Parathyroid adenoma (tissue), 2 donors: ENCODE measurements around the gene ZNF638.
"Not testable (repeated sequence)": the region's sequence is repeated elsewhere in the genome, so short reads cannot be mapped to it uniquely, and the experiment has no call there.

Source experiments
- H2AFZ ChIP-seq: fragments of 300-600 bp; sonication (generic); one replicate; pipeline ENCODE4 v1.7.0; 2017; ENCODE audit warnings: antibody characterized with exemption, mild to moderate bottlenecking
- H3K27ac ChIP-seq: fragments of 300-600 bp; sonication (generic); one replicate; pipeline ENCODE4 v1.7.0; 2017
- H3K27me3 ChIP-seq: fragments of 300-600 bp; sonication (generic); one replicate; pipeline ENCODE4 v1.7.0; 2017; ENCODE audit warnings: low read length; ENCODE audit not compliant: control insufficient read depth, insufficient read depth
- H3K36me3 ChIP-seq: fragments of 300-600 bp; sonication (generic); one replicate; pipeline ENCODE4 v1.7.0; 2017; ENCODE audit warnings: low read length; ENCODE audit not compliant: control insufficient read depth, insufficient read depth
- H3K4me1 ChIP-seq: fragments of 300-600 bp; sonication (generic); one replicate; pipeline ENCODE4 v1.7.0; 2017; ENCODE audit warnings: control low read depth
- H3K4me2 ChIP-seq: fragments of 300-600 bp; sonication (generic); one replicate; pipeline ENCODE4 v1.7.0; 2017; ENCODE audit warnings: low read length
- H3K4me3 ChIP-seq: fragments of 300-600 bp; sonication (generic); one replicate; pipeline ENCODE4 v1.7.0; 2017; ENCODE audit warnings: low read depth, low read length
- H3K79me2 ChIP-seq: fragments of 300-600 bp; sonication (generic); one replicate; pipeline ENCODE4 v1.7.0; 2017; ENCODE audit warnings: control low read depth
- H3K9ac ChIP-seq: fragments of 300-600 bp; sonication (generic); one replicate; pipeline ENCODE4 v1.7.0; 2017; ENCODE audit warnings: mild to moderate bottlenecking
- H3K9me3 ChIP-seq: fragments of 300-600 bp; sonication (generic); one replicate; pipeline ENCODE4 v1.7.0; 2017; ENCODE audit warnings: low read length; ENCODE audit not compliant: control insufficient read depth
- TF ChIP-seq, protein P1 (sequence below): fragments of 300-600 bp; sonication (generic); IDR thresholded peaks from one replicate; pipeline ENCODE4 v1.7.0; 2017; ENCODE audit warnings: antibody characterized with exemption, mild to moderate bottlenecking
- donor health status: primary hyperparathyroidism.

ZNF638 gene

DNA sequence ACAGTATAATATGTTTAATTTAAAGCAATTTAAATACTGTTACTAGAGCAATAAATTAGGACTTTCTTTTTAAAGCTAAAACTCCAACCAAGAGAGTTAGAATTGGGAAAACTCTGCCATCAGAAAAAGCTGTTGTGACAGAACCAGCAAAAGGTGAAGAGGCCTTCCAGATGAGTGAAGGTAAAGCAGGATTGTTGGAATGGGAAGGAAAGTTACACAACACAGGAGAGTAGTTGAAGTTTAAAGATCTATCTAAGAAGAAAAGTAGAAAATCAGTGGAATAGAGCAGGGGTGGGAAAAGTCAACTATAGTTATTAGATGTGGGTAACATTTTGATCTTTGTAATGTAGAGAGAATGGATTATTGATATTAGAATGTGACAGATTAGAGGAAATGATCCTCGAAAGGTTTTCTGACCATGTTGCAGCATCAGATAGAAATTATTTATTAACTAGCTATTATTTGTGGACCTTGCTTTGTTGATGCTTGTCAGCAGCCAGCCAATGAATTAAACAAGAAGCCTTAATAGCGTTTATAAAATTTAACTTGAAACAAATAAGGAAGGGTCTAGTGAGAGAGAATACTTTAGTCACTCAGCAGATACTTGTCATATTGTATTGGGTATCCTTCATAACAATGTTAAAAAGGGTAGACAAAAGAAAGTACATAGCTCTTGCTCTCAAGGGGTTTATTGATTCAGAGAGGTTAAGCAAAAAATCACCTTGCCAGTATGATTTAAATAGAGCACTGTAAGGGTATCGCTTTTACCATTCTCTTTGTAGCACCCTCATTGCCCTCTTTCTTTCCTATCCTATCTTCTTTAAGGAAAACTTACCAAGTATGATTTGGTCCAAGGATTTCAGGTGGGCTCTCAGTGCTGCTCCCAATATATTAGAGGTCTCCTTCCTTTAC lies 97.1 kb downstream of the ZNF638 start:
- H3K4me3 ChIP-seq = no peak overlapping the region
- no peaks in the 10 kb centered on the region for H3K9me3 ChIP-seq
- no peaks in the 10 kb centered on the region for H3K36me3 ChIP-seq
- no peak overlapping the region for H3K9ac ChIP-seq
- TF ChIP-seq, protein P1, sequence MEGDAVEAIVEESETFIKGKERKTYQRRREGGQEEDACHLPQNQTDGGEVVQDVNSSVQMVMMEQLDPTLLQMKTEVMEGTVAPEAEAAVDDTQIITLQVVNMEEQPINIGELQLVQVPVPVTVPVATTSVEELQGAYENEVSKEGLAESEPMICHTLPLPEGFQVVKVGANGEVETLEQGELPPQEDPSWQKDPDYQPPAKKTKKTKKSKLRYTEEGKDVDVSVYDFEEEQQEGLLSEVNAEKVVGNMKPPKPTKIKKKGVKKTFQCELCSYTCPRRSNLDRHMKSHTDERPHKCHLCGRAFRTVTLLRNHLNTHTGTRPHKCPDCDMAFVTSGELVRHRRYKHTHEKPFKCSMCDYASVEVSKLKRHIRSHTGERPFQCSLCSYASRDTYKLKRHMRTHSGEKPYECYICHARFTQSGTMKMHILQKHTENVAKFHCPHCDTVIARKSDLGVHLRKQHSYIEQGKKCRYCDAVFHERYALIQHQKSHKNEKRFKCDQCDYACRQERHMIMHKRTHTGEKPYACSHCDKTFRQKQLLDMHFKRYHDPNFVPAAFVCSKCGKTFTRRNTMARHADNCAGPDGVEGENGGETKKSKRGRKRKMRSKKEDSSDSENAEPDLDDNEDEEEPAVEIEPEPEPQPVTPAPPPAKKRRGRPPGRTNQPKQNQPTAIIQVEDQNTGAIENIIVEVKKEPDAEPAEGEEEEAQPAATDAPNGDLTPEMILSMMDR = no peak
- H3K4me2 ChIP-seq = no peak overlapping the region
- H3K27me3 ChIP-seq = no peaks in the 10 kb centered on the region
- H3K79me2 ChIP-seq = no peaks in the 10 kb centered on the region
- H3K4me1 ChIP-seq = no peaks in the 10 kb centered on the region
- H3K27ac ChIP-seq = no peak overlapping the region
- H2AFZ ChIP-seq = no peak overlapping the region

DNA sequence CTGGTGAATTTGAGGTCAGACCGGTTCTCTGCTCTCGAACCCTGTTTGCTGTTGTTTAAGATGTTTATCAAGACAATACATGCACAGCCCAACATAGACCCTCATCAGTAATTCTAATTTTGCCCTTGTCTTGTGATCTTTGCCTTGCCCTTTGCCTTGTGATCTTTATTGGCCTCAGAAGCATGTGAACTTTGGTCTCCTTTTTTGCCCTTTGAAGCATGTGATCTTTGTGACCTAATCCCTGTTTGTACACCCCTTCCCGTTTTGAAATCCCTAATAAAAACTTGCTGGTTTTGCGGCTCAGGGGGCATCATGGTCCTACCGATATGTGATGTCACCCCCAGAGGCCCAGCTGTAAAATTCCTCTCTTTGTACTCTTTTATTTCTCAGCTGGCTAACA lies 113.6 kb downstream of the ZNF638 start:
- not testable (repeated sequence) for H3K4me2 ChIP-seq, H3K27ac ChIP-seq, H2AFZ ChIP-seq

DNA sequence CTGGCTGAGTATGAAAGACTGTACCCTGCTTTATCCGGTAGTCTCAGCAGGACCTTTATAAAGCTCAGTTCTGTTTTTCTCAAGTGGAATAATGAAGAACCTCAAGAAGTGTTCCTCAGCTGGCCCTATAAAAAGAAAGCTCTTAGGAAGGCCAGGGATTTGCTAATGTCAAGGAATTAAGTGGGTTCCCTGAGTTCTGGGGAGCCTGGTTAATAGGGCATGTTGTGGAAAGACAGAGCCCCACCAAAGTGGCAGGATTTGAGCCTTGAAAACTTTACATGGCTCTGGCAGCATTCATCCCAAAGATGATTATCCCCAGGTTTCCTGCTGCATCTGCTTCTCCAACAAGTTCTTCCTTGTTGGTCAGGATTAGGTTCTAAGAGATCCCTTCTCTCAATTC lies 114.9 kb downstream of the ZNF638 start:
- no peaks in the 10 kb centered on the region for H3K27me3 ChIP-seq
- no peak overlapping the region for H3K4me2 ChIP-seq
- TF ChIP-seq, protein P1 = no peak
- no peak overlapping the region for H3K27ac ChIP-seq
- no peaks in the 10 kb centered on the region for H3K9me3 ChIP-seq
- H3K4me3 ChIP-seq = no peak overlapping the region
- no peaks in the 10 kb centered on the region for H3K36me3 ChIP-seq
- H2AFZ ChIP-seq = no peak overlapping the region
- no peaks in the 10 kb centered on the region for H3K79me2 ChIP-seq
- no peak overlapping the region for H3K9ac ChIP-seq
- H3K4me1 ChIP-seq = no peaks in the 10 kb centered on the region

More for the DNA sequence above, 113.6 kb downstream of the ZNF638 start:
- not testable (repeated sequence) for H3K4me3 ChIP-seq, H3K9ac ChIP-seq, H3K27me3 ChIP-seq, H3K4me1 ChIP-seq, H3K36me3 ChIP-seq, H3K79me2 ChIP-seq, H3K9me3 ChIP-seq

DNA sequence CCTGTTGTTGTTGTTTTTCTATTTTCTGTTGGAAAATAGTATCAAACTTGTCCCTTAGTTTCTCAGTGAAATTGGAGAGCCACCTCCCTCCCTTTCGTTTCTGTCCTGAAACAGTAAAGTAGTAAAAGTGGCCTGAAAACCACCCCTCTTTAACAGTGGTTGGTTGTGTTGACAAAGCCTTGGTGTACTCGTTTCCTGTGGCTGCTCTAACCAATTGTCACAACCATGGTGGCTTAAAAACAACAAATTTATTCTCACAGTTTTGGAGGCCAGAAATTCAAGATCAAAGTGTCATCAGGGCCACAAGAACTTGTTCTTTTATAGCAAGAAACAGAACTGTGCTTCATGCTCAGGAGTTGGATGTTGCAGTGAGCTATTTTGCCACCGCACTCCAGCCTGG lies 117.8 kb downstream of the ZNF638 start:
- TF ChIP-seq, protein P1 = no peak
- H3K27ac ChIP-seq = no peak overlapping the region
- no peak overlapping the region for H3K9ac ChIP-seq
- H3K4me2 ChIP-seq = no peak overlapping the region
- no peaks in the 10 kb centered on the region for H3K4me1 ChIP-seq
- no peaks in the 10 kb centered on the region for H3K9me3 ChIP-seq
- no peak overlapping the region for H2AFZ ChIP-seq
- no peaks in the 10 kb centered on the region for H3K79me2 ChIP-seq
- H3K36me3 ChIP-seq = no peaks in the 10 kb centered on the region
- no peak overlapping the region for H3K4me3 ChIP-seq
- no peaks in the 10 kb centered on the region for H3K27me3 ChIP-seq

DNA sequence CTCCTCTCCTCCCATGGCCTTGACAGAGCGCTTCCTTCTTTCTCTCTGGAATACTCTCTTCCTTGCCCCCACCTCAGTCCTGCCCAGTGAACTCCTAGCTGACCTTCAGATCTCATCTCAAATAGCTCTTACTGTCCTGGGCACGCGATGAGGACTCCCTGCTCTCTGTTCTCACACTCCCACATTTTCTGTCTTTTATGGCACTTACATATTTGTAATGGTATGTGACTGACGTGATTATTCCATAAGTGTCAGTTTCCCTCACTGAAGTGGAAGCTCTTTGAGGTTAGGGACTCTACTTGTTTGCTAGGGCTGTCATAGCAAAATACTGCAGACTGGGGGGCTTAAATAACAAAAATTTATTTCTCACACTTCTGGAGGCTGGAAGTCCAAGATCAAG lies 120.1 kb downstream of the ZNF638 start:
- Histone ChIP-seq H3K27ac (no peak overlapping the region), H3K4me1 (no peaks in the 10 kb centered on the region), H3K4me2 (no peak overlapping the region), H3K9me3 (no peaks in the 10 kb centered on the region), H3K9ac (no peak overlapping the region), H3K79me2 (no peaks in the 10 kb centered on the region), H2AFZ (no peak overlapping the region), H3K36me3 (no peaks in the 10 kb centered on the region), H3K27me3 (no peaks in the 10 kb centered on the region), H3K4me3 (no peak overlapping the region)
- TF ChIP-seq, protein P1 = no peak
